GM12872 (cell line): ENCODE data around the gene MATK.

ENCODE experiments used
- CTCF ChIP-seq: IDR thresholded peaks from 3 replicates; pipeline ENCODE4 v1.5.1; 2011; ENCODE audit warnings: low read depth, mild to moderate bottlenecking, low read length, moderate library complexity; ENCODE audit not compliant: insufficient read depth

The MATK gene

GRCh38 chr19:3760871-3761361, 25.3 kb downstream of the MATK start:
- no peak for TF ChIP-seq CTCF

GRCh38 chr19:3759482-3760254, 26.5 kb downstream of the MATK start:
- TF ChIP-seq CTCF = no peak

GRCh38 chr19:3753631-3754410, 32.4 kb downstream of the MATK start:
- no peak for TF ChIP-seq CTCF

- no peak for TF ChIP-seq CTCF
Measured at GRCh38 chr19:3752492-3752891, 33.7 kb downstream of the MATK start.

- no peak for TF ChIP-seq CTCF
Measured at GRCh38 chr19:3751236-3751635, 34.9 kb downstream of the MATK start.

- no peak for TF ChIP-seq CTCF
Measured at GRCh38 chr19:3750211-3750610, 36.0 kb downstream of the MATK start.

- TF ChIP-seq CTCF = no peak
Measured at GRCh38 chr19:3748965-3749364, 37.2 kb downstream of the MATK start.
